Testis (tissue), 3 donors: ENCODE measurements around the gene ACTA2. TPM values are rescaled to one million over a fixed set of nuclear protein-coding genes. Genes with fewer than 3 reads are reported as not detected.

Experiments used
- DNase-seq: peaks from one replicate; pipeline ENCODE4 v3.0.0-alpha.2; 2019
- H3K27ac ChIP-seq, 2 donors: fragments of 200-600 bp; sonication (generic); one replicate each; pipeline ENCODE4 v1.5.1; 2019
- H3K27me3 ChIP-seq: fragments of 200-600 bp; sonication (generic); one replicate; pipeline ENCODE4 v1.5.1; 2019
- H3K36me3 ChIP-seq: fragments of 200-600 bp; sonication (generic); one replicate; pipeline ENCODE4 v1.5.1; 2017; ENCODE audit warnings: low read depth; ENCODE audit errors: missing control alignments
- H3K4me1 ChIP-seq: fragments of 200-600 bp; sonication (generic); one replicate; pipeline ENCODE4 v1.5.1; 2019
- H3K4me3 ChIP-seq, 2 donors: fragments of 200-600 bp; sonication (generic); one replicate each; pipeline ENCODE4 v1.5.1; 2017 to 2019
- H3K9me3 ChIP-seq: fragments of 200-600 bp; sonication (generic); one replicate; pipeline ENCODE4 v1.5.1; 2017
- CTCF ChIP-seq, 3 experiments: fragments of 450-650 bp in 2 of 3; fragments of 200-600 bp in 1 of 3; sonication (generic) in 1 of 3; IDR thresholded peaks; one replicate each; pipeline ENCODE4 v1.5.1; 2016 to 2019; ENCODE audit warnings: antibody characterized with exemption in 3 of 3, mild to moderate bottlenecking in 2 of 3, moderate library complexity in 1 of 3
- POLR2A ChIP-seq: fragments of 450-650 bp; IDR thresholded peaks from one replicate; pipeline ENCODE4 v1.6.1; 2017; ENCODE audit warnings: antibody characterized with exemption, mild to moderate bottlenecking, moderate library complexity
- WGBS, 2 donors: methylation state at CpG; one replicate each; pipeline ENCODE4 v1.1.5; 2018; 5-methylcytosine and 5-hydroxymethylcytosine counted together
- intact Hi-C: fragments of 100-400 bp; cut with DNase I; formaldehyde crosslinking; loops from one replicate; pipeline ENCODE4 v1.15.1; 2023; ENCODE audit warnings: low total_unique reads
- polyA plus RNA-seq: library from polyadenylated mRNA; stranded (reverse); fragments of 350-450 nt; fragmentation: Illumina TruSeq; extraction: RNeasy Lipid Tissue Mini Kit (QIAGEN cat#74804); gene quantifications from one replicate; pipeline ENCODE4 v1.2.3, GENCODE V29; 2014; ENCODE audit warnings: low read depth, low replicate concordance; ENCODE audit not compliant: insufficient read depth
- total RNA-seq, 2 donors: library from RNA; depleted of rRNA; stranded (reverse); fragments of >200 nt; gene quantifications; one replicate each; pipeline ENCODE4 v1.2.3, GENCODE V29; 2016

The ACTA2 gene
- total and polyA plus RNA-seq, 3 donors from 2014 or later, result 398 to 939 (median 527) TPM

GRCh38 chr10:88946200-88946599 is 6.4 kb downstream of the ACTA2 start:
- no peak for DNase-seq
- intact Hi-C loops, result loop anchor here (5.0 kb wide), 1 partner anchor 41 kb away; no protein-coding TSS in a partner anchor
- Histone ChIP-seq H3K27me3 (no peaks in the 10 kb centered on the region), H3K4me1 (no peaks in the 10 kb centered on the region), H3K4me3 (no peak overlapping the region), H3K27ac (peak overlapping the region in 1 of 2 donors; percentile 32), H3K36me3 (no peaks in the 10 kb centered on the region), H3K9me3 (no peaks in the 10 kb centered on the region)
- TF ChIP-seq CTCF (IDR thresholded peaks at IDR 0.05) (no peak), POLR2A (no peak)
- WGBS, 2 donors, result 65 to 69% methylated on average over 1 of the region's 1 CpG

GRCh38 chr10:88944813-88945212 is 7.8 kb downstream of the ACTA2 start:
- H3K36me3 ChIP-seq, result no peaks in the 10 kb centered on the region
- no peaks in the 10 kb centered on the region for H3K27me3 ChIP-seq
- H3K4me1 ChIP-seq, result no peaks in the 10 kb centered on the region
- DNase-seq, result no peak
- WGBS, 2 donors, result 44 to 51% methylated on average over 3 of the region's 3 CpGs
- no peak overlapping the region for H3K4me3 ChIP-seq
- TF ChIP-seq POLR2A (no peak), CTCF (IDR thresholded peaks at IDR 0.05) (no peak)
- H3K9me3 ChIP-seq, result no peaks in the 10 kb centered on the region
- intact Hi-C loops, result loop anchor here (5.0 kb wide), 1 partner anchor 42 kb away; no protein-coding TSS in a partner anchor
- H3K27ac ChIP-seq, result peak overlapping the region in 1 of 2 donors; percentile 32

GRCh38 chr10:88943778-88944177 is 8.8 kb downstream of the ACTA2 start:
- Histone ChIP-seq H3K27ac (no peak overlapping the region), H3K36me3 (no peaks in the 10 kb centered on the region), H3K9me3 (no peaks in the 10 kb centered on the region), H3K4me1 (no peaks in the 10 kb centered on the region), H3K4me3 (no peak overlapping the region), H3K27me3 (no peaks in the 10 kb centered on the region)
- WGBS, 2 donors, result 87 to 88% methylated on average over 3 of the region's 3 CpGs
- no peak for DNase-seq
- no peak for TF ChIP-seq CTCF (IDR thresholded peaks at IDR 0.05)
- TF ChIP-seq POLR2A, result no peak
- intact Hi-C loops, result no loop called here

GRCh38 chr10:88941026-88941425 is 11.5 kb downstream of the ACTA2 start:
- Histone ChIP-seq H3K36me3 (no peaks in the 10 kb centered on the region), H3K4me3 (no peak overlapping the region), H3K9me3 (no peaks in the 10 kb centered on the region), H3K27ac (no peak overlapping the region), H3K27me3 (no peaks in the 10 kb centered on the region), H3K4me1 (no peaks in the 10 kb centered on the region)
- TF ChIP-seq CTCF (IDR thresholded peaks at IDR 0.05) (no peak), POLR2A (no peak)
- no peak for DNase-seq
- intact Hi-C loops, result no loop called here
- 76 to 86% methylated on average over 6 of the region's 6 CpGs for WGBS, 2 donors

- Histone ChIP-seq H3K9me3 (no peaks in the 10 kb centered on the region), H3K36me3 (no peaks in the 10 kb centered on the region), H3K27me3 (no peaks in the 10 kb centered on the region), H3K4me1 (peaks cover 4% of the 10 kb centered on the region), H3K4me3 (no peak overlapping the region), H3K27ac (no peak overlapping the region)
- intact Hi-C loops, result loop anchor here (5.0 to 10.0 kb wide), 2 partner anchors 104 to 278 kb away; no protein-coding TSS in a partner anchor
- no peak for DNase-seq
- WGBS, 2 donors, result 92 to 93% methylated on average over 2 of the region's 2 CpGs
- TF ChIP-seq POLR2A (no peak), CTCF (IDR thresholded peaks at IDR 0.05) (no peak)
Observed at GRCh38 chr10:88938938-88939337, 13.6 kb downstream of the ACTA2 start.
